ENCODE measurements around the gene CSGALNACT2. TPM values are rescaled to one million over a fixed set of nuclear protein-coding genes. Genes with fewer than 3 reads are reported as not detected.

CSGALNACT2 gene
- total RNA-seq, 1 donor from 2014 or later: 7.1 TPM

DNA sequence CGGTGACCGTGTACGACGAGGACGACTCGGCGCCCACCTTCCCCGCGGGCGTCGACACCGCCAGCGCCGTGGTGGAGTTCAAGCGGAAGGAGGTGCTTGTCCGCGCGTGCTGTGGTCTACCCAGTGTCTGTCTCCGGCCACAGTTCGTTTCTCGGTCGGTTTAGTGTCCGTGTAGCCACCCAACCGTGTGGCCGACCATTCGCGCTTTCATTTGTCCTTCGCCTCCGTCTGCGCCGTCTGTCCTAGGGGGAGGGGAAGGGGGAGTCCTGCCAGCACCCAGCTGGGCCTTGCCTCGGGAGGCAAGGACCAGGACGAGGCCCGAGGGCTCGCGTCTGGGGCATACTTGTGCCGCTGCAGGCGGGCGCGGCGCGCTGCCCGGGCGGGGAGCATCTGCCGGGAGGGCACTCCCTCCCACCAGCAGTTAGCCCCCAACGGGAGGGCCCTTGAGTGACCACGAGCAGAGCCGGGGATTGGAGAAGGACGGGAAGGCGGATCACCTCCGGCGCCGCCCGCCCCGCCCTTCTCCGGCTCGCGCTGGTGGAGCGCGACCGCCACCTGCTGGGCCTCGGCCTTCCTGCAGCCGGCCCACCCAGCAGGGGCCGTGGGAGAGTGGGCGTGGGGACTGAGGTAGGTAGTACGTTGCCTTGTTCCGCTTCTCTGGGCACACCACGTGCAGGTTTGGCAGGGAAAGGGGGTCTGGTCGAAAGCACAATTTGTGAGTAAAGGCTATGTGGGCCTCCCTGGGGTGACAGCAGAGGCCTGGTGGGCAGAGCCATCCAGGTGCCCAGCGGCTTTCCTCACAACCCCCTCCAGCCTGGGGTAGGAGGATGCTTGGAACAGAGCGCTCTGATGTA lies 32.9 kb upstream of the CSGALNACT2 start:
- Histone ChIP-seq H3K36me3 (no peaks in the 10 kb centered on the region), H3K9me3 (replicated peaks) (no peaks in the 10 kb centered on the region), H3K27ac (replicated peaks) (peak overlapping the region; percentile 9), H3K4me3 (peak overlapping the region; percentile 74), H3K4me1 (peaks cover 17% of the 10 kb centered on the region), H3K27me3 (ENCODE audit: low read depth) (peaks cover 50% of the 10 kb centered on the region)
- TF ChIP-seq, protein P1, sequence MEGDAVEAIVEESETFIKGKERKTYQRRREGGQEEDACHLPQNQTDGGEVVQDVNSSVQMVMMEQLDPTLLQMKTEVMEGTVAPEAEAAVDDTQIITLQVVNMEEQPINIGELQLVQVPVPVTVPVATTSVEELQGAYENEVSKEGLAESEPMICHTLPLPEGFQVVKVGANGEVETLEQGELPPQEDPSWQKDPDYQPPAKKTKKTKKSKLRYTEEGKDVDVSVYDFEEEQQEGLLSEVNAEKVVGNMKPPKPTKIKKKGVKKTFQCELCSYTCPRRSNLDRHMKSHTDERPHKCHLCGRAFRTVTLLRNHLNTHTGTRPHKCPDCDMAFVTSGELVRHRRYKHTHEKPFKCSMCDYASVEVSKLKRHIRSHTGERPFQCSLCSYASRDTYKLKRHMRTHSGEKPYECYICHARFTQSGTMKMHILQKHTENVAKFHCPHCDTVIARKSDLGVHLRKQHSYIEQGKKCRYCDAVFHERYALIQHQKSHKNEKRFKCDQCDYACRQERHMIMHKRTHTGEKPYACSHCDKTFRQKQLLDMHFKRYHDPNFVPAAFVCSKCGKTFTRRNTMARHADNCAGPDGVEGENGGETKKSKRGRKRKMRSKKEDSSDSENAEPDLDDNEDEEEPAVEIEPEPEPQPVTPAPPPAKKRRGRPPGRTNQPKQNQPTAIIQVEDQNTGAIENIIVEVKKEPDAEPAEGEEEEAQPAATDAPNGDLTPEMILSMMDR (IDR thresholded peaks at IDR 0.05; ENCODE audit: borderline replicate concordance): peak; percentile 100
- intact Hi-C loops (cut with micrococcal nuclease): loop anchor here (5.0 kb wide), 1 partner anchor 238 kb away; no protein-coding TSS in a partner anchor
- peak; percentile 77 for DNase-seq

DNA sequence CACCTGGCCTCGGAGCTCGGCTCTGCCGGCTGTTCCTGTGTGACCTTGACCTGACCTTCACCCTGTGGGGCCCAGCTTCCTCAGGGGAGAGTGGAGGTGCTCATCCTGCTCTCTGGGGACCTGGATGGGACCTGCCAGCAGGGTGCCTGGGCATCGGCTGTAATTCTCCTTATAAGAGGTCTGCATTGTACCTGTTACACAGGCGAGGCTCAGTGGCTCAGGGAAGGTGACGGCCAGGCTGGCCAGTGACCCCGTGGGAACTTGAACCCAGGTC lies 32.4 kb upstream of the CSGALNACT2 start:
- no peak for DNase-seq
- intact Hi-C loops (cut with micrococcal nuclease): loop anchor here (5.0 kb wide), 1 partner anchor 239 kb away; no protein-coding TSS in a partner anchor
- no peak overlapping the region for H3K27ac ChIP-seq (replicated peaks)
- peaks cover 17% of the 10 kb centered on the region for H3K4me1 ChIP-seq
- H3K36me3 ChIP-seq: no peaks in the 10 kb centered on the region
- TF ChIP-seq, protein P1 (IDR thresholded peaks at IDR 0.05; ENCODE audit: borderline replicate concordance): no peak
- no peak overlapping the region for H3K4me3 ChIP-seq
- peaks cover 44% of the 10 kb centered on the region for H3K27me3 ChIP-seq (ENCODE audit: low read depth)
- H3K9me3 ChIP-seq (replicated peaks): no peaks in the 10 kb centered on the region

DNA sequence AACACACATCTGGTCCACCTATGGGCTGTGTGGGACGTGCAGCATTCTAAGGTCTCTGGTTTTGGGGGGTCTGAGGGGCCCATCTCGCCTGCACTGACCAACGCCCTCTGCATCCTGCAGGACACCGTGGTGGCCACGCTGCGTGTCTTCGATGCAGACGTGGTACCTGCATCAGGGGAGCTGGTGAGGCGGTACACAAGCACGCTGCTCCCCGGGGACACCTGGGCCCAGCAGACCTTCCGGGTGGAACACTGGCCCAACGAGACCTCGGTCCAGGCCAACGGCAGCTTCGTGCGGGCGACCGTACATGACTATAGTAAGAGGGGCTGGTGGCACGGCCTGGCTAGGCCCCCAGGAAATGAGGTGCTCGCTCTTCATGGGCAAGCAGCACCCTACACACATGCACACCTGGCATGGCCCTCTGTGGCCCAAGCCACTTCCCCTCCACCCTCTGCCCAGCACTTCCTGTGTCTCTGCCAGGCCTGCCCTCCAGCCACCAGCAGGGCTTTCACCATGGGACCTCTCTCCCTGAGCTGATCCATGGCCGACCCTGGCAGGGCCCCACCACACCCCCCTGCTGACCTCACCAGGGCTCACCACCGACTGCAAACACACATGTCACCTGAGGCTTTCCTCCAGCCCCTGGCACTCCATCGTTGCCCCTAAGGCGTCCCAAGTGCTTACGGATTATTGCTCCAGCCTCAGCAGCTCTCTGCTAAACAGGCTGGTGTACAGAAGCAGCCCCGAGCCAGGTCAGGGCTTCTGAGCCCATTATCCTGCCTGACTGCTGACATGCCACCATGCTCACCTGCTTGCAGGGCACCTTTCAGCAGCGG lies 31.8 kb upstream of the CSGALNACT2 start:
- intact Hi-C loops (cut with micrococcal nuclease): loop anchor here (5.0 kb wide), 1 partner anchor 239 kb away; no protein-coding TSS in a partner anchor

DNA sequence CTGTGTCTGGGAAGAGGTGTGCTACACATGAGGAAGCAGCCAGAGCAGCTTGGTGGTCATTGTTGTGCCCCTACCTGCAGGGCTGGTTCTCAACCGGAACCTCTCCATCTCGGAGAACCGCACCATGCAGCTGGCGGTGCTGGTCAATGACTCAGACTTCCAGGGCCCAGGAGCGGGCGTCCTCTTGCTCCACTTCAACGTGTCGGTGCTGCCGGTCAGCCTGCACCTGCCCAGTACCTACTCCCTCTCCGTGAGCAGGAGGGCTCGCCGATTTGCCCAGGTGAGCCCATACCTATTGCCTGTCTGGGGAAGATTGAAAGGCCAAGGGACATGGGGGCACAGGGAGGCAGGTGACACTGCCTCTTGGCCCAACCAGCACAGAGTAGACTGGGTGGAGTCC lies 29.3 kb upstream of the CSGALNACT2 start:
- TF ChIP-seq, protein P1 (IDR thresholded peaks at IDR 0.05; ENCODE audit: borderline replicate concordance): no peak
- Histone ChIP-seq H3K4me3 (no peak overlapping the region), H3K36me3 (no peaks in the 10 kb centered on the region), H3K9me3 (replicated peaks) (no peaks in the 10 kb centered on the region), H3K4me1 (peaks cover 17% of the 10 kb centered on the region), H3K27me3 (ENCODE audit: low read depth) (peaks cover 13% of the 10 kb centered on the region), H3K27ac (replicated peaks) (no peak overlapping the region)
- peak; percentile 1 for DNase-seq
- intact Hi-C loops (cut with micrococcal nuclease): loop anchor here (5.0 kb wide), 1 partner anchor 242 kb away; no protein-coding TSS in a partner anchor

More for the DNA sequence above, 31.8 kb upstream of the CSGALNACT2 start:
- H3K36me3 ChIP-seq: no peaks in the 10 kb centered on the region
- no peak overlapping the region for H3K27ac ChIP-seq (replicated peaks)
- no peak for DNase-seq
- no peak overlapping the region for H3K4me3 ChIP-seq
- H3K27me3 ChIP-seq (ENCODE audit: low read depth): peaks cover 38% of the 10 kb centered on the region
- H3K4me1 ChIP-seq: peaks cover 17% of the 10 kb centered on the region
- H3K9me3 ChIP-seq (replicated peaks): no peaks in the 10 kb centered on the region
- TF ChIP-seq, protein P1 (IDR thresholded peaks at IDR 0.05; ENCODE audit: borderline replicate concordance): no peak

DNA sequence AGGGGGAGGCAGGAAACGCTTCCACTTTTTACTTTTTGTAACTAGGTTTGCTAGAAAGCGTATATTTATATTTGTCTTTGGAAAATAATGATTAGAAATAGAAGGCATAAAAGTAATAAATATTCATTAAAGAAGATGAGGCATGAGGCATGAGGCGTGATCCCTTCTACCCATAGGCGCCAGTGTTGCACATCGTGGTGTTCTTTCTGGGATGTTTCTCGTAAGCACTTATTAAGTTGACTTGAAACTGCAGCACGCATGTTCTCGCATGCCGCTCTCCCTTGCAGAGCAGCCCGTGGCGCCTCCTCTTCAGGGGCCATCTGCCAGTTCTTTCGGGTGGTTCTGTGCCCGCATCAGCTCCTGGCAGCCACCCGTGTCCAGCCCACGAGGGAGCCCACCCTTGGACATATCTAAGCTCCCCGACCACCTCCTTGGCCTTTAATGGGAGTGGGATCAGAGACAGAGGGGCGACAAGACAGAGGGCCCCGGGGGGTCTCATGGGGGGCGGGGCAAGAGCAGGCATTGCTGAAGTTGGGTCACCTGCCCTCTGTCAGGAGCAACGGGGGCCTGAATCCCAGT lies 28.5 kb upstream of the CSGALNACT2 start:
- intact Hi-C loops (cut with micrococcal nuclease): loop anchor here (5.0 kb wide), 1 partner anchor 242 kb away; no protein-coding TSS in a partner anchor
- DNase-seq: no peak
- Histone ChIP-seq H3K4me1 (peaks cover 13% of the 10 kb centered on the region), H3K27ac (replicated peaks) (no peak overlapping the region), H3K9me3 (replicated peaks) (no peaks in the 10 kb centered on the region), H3K36me3 (no peaks in the 10 kb centered on the region), H3K4me3 (no peak overlapping the region), H3K27me3 (ENCODE audit: low read depth) (peaks cover 5% of the 10 kb centered on the region)
- TF ChIP-seq, protein P1 (IDR thresholded peaks at IDR 0.05; ENCODE audit: borderline replicate concordance): no peak
